Keratinocyte (primary cell): ENCODE data around the gene METRNL. TPM values are rescaled to one million over a fixed set of nuclear protein-coding genes. Genes with fewer than 3 reads are reported as not detected.

Experiments
- DNase-seq: peaks from one replicate; pipeline ENCODE4 v3.0.0-alpha.2; 2011; ENCODE audit warnings: low read depth, missing footprints, low spot score
- FAIRE-seq: peaks from 2 replicates; lab custom pipeline; 2011; peaks lifted over from hg19 to GRCh38; lab: Jason Lieb, UNC
- H2AFZ ChIP-seq: 2 replicates; pipeline ENCODE4 v1.6.0; 2012; ENCODE audit warnings: low read length, control low read depth, inconsistent platforms; ENCODE audit not compliant: control insufficient read depth
- H3K27ac ChIP-seq: 2 replicates; pipeline ENCODE4 v1.5.1; 2011; ENCODE audit warnings: low read length; ENCODE audit not compliant: control insufficient read depth, insufficient read depth
- H3K27me3 ChIP-seq: 3 replicates; pipeline ENCODE4 v1.6.0; 2011; ENCODE audit warnings: low read length; ENCODE audit not compliant: control insufficient read depth, insufficient read depth; ENCODE audit errors: extremely low read depth
- H3K36me3 ChIP-seq, 2 experiments: 2 replicates in 1 of 2; 3 replicates in 1 of 2; pipeline ENCODE4 v1.5.1; 2011; ENCODE audit warnings: low read length in 2 of 2, mild to moderate bottlenecking in 1 of 2; ENCODE audit not compliant: control insufficient read depth in 2 of 2, insufficient read depth in 2 of 2; ENCODE audit errors: extremely low read depth in 1 of 2
- H3K4me1 ChIP-seq: 3 replicates; pipeline ENCODE4 v1.5.1; 2011; ENCODE audit warnings: low read length; ENCODE audit not compliant: control insufficient read depth, insufficient read depth; ENCODE audit errors: extremely low read depth
- H3K4me2 ChIP-seq: 3 replicates; pipeline ENCODE4 v1.6.0; 2011; ENCODE audit warnings: low read depth, low read length; ENCODE audit not compliant: control insufficient read depth, insufficient read depth; ENCODE audit errors: extremely low read depth
- H3K4me3 ChIP-seq, 3 experiments: fragments of 200-600 bp in 1 of 3; sonication (generic) in 1 of 3; 2 replicates in 2 of 3; 3 replicates in 1 of 3; pipeline ENCODE4 v1.5.1; 2011 to 2016; ENCODE audit warnings: low read length in 3 of 3, mild to moderate bottlenecking in 3 of 3, control low read depth in 2 of 3, inconsistent platforms in 1 of 3, low read depth in 1 of 3, mixed read lengths in 1 of 3, mixed run types in 1 of 3, moderate library complexity in 1 of 3; ENCODE audit not compliant: control insufficient read depth in 2 of 3, insufficient read depth in 2 of 3; ENCODE audit errors: extremely low read depth in 1 of 3
- H3K79me2 ChIP-seq: 2 replicates; pipeline ENCODE4 v1.6.0; 2012; ENCODE audit warnings: low read length; ENCODE audit not compliant: control insufficient read depth, insufficient read depth
- H3K9ac ChIP-seq: 3 replicates; pipeline ENCODE4 v1.6.0; 2011; ENCODE audit warnings: low read length; ENCODE audit not compliant: control insufficient read depth, insufficient read depth; ENCODE audit errors: extremely low read depth
- H3K9me1 ChIP-seq: 3 replicates; pipeline ENCODE4 v1.6.0; 2011; ENCODE audit warnings: low read length; ENCODE audit not compliant: control insufficient read depth, insufficient read depth; ENCODE audit errors: extremely low read depth
- H3K9me3 ChIP-seq: 2 replicates; pipeline ENCODE4 v1.5.1; 2012; ENCODE audit warnings: low read depth, low read length; ENCODE audit not compliant: control insufficient read depth
- H4K20me1 ChIP-seq: 3 replicates; pipeline ENCODE4 v1.6.0; 2011; ENCODE audit warnings: low read length; ENCODE audit not compliant: control insufficient read depth, insufficient read depth; ENCODE audit errors: extremely low read depth
- CTCF ChIP-seq, 3 experiments: IDR thresholded peaks in 1 of 3; conservative IDR thresholded peaks in 1 of 3; optimal IDR thresholded peaks in 1 of 3; 2 replicates in 2 of 3; 3 replicates in 1 of 3; pipeline versions ENCODE3 to v1.5.1; 2011; ENCODE audit warnings: low read length in 3 of 3, mild to moderate bottlenecking in 3 of 3, moderate library complexity in 2 of 3, control low read depth in 1 of 3, inconsistent platforms in 1 of 3; ENCODE audit not compliant: insufficient read depth in 2 of 3; ENCODE audit errors: extremely low read depth in 1 of 3
- EZH2 ChIP-seq: IDR thresholded peaks from one replicate; pipeline ENCODE4 v1.6.1; 2012; ENCODE audit warnings: inconsistent platforms, mild to moderate bottlenecking, low read length, moderate library complexity
- dilution Hi-C: fragments of 300-500 bp; cut with MboI; formaldehyde crosslinking; loops from one replicate; pipeline ENCODE4 v1.7.0; 2020; ENCODE audit warnings: low sequenced_read_pairs; ENCODE audit not compliant: extremely low pct_ligation_motif_present
- polyA plus RNA-seq, 5 experiments: library from polyadenylated mRNA; depleted of rRNA in 3 of 5; stranded (reverse) in 3 of 5; stranded (forward) in 1 of 5; unstranded in 1 of 5; fragments of >200 nt; gene quantifications; 1 replicate in 1 of 5; 2 replicates in 3 of 5; 3 replicates in 1 of 5; pipeline versions ENCODE4 v1.2.1 to v1.2.3, GENCODE V29; 2011 to 2012; ENCODE audit warnings: missing spikeins in 2 of 5, low read depth in 1 of 5, low replicate concordance in 1 of 5

METRNL gene
- polyA plus RNA-seq, 1 donor (not counting 4 experiments of a cell fraction or from before 2014, with no cell fraction given), result 3.1 TPM

GRCh38 chr17:83082424-83082823 is 3.0 kb downstream of the METRNL start:
- FAIRE-seq (no peak), DNase-seq (no peak)
- peaks cover 30% of the 10 kb centered on the region for H3K27me3 ChIP-seq
- H2AFZ ChIP-seq, result no peak overlapping the region
- H3K4me3 ChIP-seq, result no peak overlapping the region
- H3K9ac ChIP-seq, result no peak overlapping the region
- TF ChIP-seq CTCF (optimal IDR thresholded peaks at IDR 0.05 in 1 of 3, IDR thresholded peaks at IDR 0.05 in 1 of 3, conservative IDR thresholded peaks at IDR 0.05 in 1 of 3; ENCODE audit: extremely low read depth in 1 of 3, insufficient read depth in 2 of 3, low read length in 3 of 3) (no peak), EZH2 (no peak)
- no peak overlapping the region for H3K27ac ChIP-seq
- H3K79me2 ChIP-seq, result no peaks in the 10 kb centered on the region
- peaks cover 16% of the 10 kb centered on the region for H3K4me1 ChIP-seq
- peaks cover 8% of the 10 kb centered on the region for H4K20me1 ChIP-seq
- no peaks in the 10 kb centered on the region for H3K36me3 ChIP-seq
- dilution Hi-C loops, result no loop called here
- no peak overlapping the region for H3K4me2 ChIP-seq
- H3K9me3 ChIP-seq, result no peaks in the 10 kb centered on the region
- H3K9me1 ChIP-seq, result no peaks in the 10 kb centered on the region

GRCh38 chr17:83082909-83083367 is 3.5 kb downstream of the METRNL start:
- H3K4me2 ChIP-seq, result no peak overlapping the region
- TF ChIP-seq EZH2 (no peak), CTCF (optimal IDR thresholded peaks at IDR 0.05 in 1 of 3, IDR thresholded peaks at IDR 0.05 in 1 of 3, conservative IDR thresholded peaks at IDR 0.05 in 1 of 3; ENCODE audit: extremely low read depth in 1 of 3, insufficient read depth in 2 of 3, low read length in 3 of 3) (no peak)
- no peak overlapping the region for H3K27ac ChIP-seq
- H3K27me3 ChIP-seq, result peaks cover 26% of the 10 kb centered on the region
- dilution Hi-C loops, result no loop called here
- H3K9me3 ChIP-seq, result no peaks in the 10 kb centered on the region
- peaks cover 16% of the 10 kb centered on the region for H3K4me1 ChIP-seq
- H3K9ac ChIP-seq, result no peak overlapping the region
- DNase-seq (no peak), FAIRE-seq (no peak)
- H3K79me2 ChIP-seq, result no peaks in the 10 kb centered on the region
- H3K36me3 ChIP-seq, result no peaks in the 10 kb centered on the region
- peaks cover 8% of the 10 kb centered on the region for H4K20me1 ChIP-seq
- no peak overlapping the region for H3K4me3 ChIP-seq
- H2AFZ ChIP-seq, result no peak overlapping the region
- no peaks in the 10 kb centered on the region for H3K9me1 ChIP-seq
